HG02870 (cell line): Measurements from ENCODE around the gene TMEM221.

Experiments used
- ATAC-seq: cut with Tn5 transposase; IDR thresholded peaks from one replicate; pipeline ENCODE4 v1.9.1; 2021; ENCODE audit warnings: mild to moderate bottlenecking, moderate library complexity; ENCODE audit not compliant: unreplicated experiment

The TMEM221 gene

DNA sequence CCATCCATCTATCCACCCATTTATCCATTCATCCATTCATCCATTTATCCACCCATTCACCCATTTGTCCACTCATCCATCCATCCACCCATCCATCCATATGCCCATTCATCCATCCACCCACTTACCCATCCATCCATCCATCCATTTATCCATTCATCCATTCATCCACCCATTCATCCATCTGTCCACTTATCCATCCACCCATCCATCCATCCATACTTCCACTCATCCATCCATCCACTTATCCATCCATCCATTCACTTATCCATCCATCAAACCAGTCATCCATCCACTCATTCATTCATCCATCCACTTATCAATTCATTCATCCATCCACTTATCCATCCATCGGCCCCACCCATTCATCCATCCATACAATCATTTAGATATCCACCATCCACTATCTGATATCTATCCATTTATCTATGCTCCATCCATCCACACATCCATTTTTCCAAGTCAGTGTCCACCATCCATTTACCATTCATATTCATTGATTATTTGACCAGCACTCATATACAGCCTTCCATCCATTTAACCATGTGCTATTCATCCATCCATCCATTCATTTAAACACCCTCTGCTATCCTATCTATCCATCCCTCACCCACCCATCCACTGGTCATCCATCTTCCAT lies 2.8 kb downstream of the TMEM221 start:
- ATAC-seq: no peak

DNA sequence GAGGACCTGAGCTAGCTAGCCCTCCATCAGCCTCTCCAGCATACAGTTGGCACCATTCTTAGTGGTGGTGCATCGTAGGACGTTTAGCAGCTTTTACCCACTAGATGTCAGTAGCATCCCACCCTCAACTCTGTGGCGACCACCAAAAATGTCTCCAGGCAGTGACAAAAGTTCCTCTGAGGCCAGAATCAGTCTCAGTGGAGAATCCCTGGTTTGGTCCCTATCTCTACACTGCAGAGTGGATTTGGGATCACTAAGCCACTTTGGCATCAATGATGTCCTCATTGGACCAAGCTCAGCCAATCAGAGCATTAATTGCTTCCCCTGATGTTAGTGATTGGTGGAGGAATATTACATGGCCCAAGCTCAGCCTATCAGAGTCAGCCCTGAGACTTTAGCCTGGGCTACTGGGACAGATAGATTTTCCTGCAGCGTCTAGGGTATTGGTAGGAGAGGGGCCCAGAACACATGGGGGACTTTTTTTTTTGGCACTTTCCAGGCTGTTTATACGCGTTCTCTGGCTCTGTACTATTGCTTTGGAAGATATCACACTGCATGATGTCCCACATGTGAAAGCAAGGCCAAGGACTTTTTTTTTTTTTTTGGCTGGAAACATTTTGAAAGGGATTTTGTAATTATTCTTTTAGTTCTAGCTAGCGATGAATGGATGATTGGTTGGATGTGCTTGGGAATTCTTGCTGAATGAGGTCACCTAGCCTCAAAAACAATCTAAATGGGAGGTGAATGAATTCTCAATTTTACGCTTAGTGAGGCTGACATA lies 7.0 kb downstream of the TMEM221 start:
- no peak for ATAC-seq

DNA sequence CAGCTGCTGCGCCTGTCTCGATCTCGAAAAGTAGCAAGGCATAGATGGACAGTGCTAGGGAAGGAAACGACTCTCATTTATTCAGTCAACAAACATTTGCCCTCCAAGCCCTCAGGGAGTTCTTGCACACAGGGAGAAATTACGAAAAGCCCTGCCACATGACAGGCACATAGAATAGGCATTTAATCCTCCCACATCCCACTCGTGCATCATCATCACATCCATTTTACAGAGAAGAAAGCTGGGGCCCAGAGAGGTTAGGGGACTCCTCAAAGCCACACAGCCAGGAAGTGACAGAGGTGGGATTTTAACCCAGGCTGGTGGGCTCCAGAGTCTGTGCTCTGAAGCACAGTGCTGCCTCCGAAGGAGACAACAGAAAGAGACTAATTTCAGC lies 11.6 kb downstream of the TMEM221 start:
- ATAC-seq: no peak

DNA sequence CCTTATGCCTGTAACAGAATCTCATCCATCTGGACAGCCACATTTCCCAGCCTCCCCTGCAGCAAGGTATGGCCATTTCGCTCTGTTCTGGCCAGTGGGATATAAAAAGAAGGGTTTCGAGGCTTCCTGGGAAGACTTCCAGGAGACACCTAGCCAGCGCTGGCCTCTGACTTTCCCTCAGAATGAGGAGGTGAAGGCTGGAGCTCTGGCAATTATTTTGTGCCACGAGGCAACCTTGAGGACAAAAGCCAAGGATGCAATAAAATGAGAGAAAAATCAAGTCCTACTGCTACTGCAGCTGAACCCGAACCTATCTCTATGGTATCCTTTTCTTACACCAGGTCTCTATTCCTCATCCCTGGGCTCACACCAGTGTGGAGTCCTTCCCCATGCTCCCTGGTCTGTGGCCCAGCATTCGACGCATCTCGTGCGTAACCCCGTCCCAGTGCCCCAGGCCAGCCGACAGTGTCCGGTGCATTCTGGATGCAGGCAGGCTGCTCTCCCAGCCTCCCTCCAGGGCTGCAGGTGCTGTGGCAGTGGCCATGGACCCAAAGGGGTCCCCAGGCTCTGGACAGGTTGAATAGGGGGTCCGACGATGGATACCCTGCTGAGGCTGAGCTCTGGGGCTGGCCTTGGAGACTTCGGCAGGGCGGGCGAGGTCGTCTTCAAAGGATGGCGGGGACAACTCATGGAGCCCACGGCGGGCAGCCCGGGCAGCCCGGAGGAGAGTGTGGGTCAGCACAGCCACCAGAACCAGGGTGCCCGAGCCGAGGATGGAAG lies 12.2 kb downstream of the TMEM221 start:
- ATAC-seq: no peak

DNA sequence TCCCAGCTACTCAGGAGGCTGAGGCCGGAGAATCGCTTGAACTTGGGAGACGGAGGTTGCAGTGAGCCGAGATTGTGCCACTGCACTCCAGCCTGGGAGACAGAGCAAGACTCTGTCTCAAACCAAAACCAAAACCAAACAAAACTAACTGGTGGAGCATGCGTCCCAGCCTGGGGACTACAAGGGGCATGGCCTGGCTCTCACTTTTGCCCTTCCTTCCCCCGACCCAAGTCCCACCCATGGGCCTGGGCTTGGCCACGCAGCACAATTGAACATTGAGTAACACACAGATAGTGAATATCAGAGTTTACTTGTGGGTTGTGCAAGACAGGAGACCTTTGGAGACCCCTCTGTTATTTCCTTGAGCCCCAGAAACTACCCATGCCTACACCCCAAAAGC lies 13.2 kb downstream of the TMEM221 start:
- ATAC-seq: no peak

DNA sequence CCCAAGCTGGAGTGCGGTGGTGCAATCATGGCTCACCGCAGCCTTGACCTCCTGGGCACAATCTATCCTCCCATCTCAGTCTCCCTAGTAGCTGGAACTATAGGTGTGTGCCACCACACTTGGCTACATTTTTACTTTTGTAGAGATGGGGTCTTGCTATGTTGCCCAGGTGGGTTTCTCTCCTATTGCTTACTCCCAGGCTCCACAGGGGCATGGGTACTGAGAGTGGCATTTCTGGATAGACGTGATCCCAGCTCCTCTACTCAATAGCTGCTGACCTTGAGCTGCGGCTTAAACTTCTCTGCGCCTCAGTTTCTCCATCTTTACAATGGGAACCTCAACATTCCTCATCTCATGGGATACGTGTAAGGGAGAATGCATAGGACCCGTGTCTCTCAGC lies 17.1 kb downstream of the TMEM221 start:
- no peak for ATAC-seq

DNA sequence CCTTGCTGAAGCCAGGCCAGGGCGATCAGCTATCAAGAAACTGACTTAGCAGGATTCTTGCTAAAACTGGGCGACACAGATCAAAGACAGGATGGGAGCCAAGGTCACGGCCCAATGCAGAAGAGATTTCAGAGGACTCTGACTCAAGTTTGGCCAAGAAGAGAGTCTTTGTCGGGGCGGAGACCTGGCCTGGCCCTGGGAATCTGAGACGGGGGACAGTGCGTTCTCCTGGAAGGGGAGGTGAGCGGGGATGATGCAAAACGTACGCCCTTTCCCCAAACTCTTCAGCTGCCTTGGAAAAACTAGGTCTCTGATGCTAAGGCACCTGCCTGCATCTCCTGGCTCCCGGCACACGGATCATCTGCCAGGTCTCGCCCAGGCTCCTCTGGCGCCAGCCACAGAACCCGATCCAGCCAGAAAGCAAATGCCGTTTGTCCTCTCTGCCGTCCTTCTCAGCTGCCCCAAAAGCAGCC lies 18.8 kb downstream of the TMEM221 start:
- no peak for ATAC-seq

DNA sequence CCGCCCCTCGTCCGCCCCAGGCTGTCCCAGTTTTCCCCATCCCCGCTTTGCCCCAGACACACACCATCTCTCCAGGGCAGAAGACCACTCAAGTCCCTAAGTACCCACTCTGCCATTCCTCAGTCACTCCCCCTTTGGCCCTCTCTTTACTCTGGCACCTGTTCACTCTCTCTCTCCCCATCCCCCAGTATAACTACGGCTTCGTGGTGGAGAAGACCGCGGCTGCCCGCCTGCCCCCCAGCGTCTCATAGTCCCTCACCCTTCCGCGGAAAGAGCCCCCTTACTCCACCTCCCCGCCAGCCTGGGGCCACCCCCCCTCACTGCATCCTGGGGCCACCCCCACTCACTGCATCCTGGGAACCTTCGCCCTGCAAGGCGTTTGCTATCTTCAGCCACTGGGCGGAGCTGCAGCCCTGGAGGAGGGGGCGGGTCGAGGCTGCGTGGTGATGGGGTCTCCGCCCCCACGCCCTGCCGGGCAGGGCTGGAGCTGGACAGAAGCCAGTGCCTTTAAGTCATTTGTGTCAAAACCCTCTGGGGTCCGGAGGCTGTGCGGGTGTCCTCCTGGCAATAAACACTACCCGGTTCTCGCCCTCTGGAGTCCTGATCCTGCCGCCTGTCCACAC lies 23.6 kb downstream of the TMEM221 start:
- no peak for ATAC-seq

DNA sequence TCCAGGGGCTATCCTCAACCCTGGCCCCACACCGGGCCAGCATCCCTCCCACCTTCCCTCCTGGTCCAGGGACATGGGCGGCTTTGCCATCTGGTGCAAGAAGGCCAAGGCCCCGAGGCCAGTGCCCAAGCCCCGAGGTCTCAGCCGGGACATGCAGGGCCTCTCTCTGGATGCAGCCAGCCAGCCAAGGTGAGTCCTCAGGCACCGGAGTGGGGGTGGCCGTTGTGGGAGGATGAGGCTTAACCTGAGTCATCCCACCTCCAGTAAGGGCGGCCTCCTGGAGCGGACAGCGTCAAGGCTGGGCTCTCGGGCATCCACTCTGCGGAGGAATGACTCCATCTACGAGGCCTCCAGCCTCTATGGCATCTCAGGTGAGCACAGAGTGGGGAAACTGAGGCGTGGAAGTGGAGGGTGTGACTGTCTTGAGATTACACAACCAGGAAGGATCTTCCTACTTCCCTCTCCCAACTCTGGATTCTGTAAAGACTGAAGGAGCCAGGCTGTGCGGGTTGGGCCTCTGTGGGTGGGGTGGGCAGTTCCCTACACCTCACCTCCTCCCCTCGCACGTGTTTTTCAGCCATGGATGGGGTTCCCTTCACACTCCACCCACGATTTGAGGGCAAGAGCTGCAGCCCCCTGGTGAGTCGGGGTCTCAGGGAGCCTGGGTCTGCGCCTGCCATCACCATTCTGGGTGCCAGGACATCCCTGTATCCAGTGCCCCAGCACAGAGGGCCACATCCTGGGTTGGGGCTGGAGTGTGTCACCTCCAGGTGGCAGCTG lies 24.8 kb downstream of the TMEM221 start:
- ATAC-seq: no peak

DNA sequence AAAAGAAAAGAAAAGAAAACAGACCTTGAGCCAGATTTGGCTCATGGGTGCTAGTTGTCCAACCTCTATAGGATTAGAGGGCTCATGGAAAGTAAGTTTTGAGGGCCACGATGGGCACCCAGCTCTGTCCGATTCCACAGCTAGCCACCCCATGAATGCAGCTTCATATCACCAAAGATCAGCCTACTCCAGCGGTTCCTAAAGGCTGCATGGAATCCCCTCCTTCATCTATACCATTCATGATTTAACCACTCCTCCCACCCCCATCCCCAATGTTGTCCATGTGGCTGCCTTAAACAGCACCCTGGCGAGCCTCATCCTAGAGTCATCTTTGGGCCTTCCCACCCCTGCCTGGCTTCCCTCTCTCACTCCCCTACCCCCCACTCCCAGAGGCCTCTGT lies 26.5 kb downstream of the TMEM221 start:
- ATAC-seq: no peak

DNA sequence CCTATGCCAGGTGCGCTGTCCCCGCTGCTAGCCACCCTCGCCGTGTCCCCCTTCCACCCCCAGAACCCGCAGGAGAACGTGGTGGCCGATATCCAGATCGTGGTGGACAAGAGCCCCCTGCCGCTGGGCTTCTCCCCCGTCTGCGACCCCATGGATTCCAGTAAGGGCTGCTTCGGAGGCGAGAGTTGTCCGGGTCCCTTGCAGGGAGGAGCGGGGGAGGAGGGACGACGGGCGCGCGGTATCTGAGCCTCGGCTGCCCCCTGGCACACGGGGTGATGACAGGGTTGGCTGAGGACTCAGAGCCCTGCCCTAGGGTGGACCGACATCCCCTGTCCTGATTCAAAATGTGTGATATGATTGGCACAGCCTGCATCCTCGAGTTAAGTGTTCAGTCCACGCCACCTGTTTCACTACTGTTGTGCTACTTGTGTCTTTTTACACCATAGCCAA lies 28.0 kb downstream of the TMEM221 start:
- no peak for ATAC-seq

DNA sequence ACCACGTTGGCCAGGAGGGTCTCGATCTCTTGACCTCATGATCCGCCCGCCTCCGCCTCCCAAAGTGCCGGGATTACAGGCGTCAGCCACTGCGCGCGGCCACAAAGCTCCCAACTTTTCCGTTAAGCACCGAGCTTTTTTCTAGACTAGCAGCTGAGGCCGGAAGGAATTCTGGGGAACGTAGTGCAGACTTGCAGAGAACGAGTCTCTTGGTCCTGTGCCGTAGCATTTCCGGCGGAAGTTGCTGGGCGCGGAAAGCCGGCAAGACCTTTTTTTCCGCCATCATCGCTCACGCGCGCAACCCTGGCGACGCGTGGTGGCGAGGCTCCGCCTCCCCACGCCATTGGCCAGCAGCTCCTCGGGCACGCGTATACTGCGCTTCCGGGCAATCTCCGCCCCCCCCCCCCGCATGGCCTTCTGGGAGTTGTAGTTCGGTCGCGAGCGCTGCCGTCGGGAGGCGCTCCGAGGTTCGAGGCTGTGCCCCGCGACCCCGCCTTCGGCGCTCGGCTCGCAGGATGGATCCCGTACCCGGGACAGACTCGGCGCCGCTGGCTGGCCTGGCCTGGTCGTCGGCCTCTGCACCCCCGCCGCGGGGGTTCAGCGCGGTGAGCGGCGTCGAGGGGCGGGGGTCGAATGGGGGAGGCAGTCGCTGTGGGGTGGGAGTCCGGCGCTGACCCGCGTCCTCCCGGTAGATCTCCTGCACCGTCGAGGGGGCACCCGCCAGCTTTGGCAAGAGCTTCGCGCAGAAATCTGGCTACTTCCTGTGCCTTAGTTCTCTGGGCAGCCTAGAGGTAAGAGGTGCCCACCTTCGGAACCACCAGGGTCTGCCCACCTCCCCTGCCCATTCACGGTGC lies 28.6 kb downstream of the TMEM221 start, which contains the start of gene MVB12A:
TSS of gene MVB12A (plus strand) at position 427 of the 854 bp plus-strand sequence. CDS start at position 516, 89 bp downstream.
- ATAC-seq: peak; percentile 88

DNA sequence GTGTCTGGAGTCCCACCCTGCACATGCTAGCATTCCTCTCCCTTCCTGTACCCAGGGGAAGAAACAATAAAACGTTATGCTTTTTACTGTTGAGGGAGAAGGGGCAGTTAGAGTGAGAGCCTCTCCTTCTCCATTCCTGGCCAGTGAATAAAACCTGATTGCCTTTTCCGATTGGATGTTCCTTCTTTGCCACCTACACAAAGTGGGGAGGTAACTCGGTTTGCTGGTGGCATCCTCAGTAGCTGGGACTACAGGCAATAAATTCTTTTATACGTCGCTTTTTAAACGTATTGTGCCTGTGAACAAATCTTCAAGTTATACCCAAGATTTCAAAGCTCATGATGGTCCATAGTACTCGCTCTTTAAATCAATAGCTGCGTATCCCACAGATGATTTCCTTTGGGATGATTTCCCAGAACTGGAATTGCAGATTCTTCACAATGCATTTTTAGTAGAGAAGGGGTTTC lies 29.3 kb downstream of the TMEM221 start:
- ATAC-seq: no peak

DNA sequence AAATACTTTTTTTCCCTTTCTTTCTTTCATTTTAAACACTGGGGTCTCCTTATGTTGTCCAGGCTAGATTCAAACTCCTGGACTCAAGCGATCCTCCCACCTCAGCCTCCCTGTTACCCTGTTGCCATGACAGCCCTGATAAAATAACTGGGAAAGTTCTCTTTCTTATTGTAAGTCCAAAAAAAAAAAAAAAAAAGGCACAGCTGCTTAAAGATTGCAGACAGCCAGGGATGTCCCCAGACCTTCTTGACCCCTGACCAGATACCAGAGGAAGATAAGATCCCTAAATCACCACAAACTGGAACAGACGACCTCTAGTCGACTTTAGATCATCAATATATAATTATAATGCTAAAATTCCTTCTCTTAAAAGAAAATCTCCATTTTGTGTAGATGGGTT lies 29.8 kb downstream of the TMEM221 start:
- no peak for ATAC-seq

DNA sequence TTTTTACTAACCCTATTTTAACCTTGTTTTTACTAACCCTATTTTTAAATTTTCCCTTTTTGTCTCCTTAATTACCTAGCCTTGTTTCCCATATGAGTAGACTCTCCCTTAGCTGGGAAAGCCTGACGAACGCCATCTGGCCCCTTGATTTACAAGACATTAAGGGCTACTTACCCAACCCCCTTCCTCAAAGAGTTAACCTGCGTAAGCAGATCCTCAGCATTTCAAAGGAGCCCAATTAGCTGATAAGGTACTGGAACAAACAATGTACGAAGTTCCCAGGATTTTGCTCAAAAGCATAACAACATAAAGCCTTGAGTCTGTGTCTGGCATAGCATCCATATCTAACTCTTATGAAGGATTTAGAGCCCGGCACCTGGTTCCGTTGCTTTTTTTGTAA lies 33.3 kb downstream of the TMEM221 start:
- ATAC-seq: no peak

DNA sequence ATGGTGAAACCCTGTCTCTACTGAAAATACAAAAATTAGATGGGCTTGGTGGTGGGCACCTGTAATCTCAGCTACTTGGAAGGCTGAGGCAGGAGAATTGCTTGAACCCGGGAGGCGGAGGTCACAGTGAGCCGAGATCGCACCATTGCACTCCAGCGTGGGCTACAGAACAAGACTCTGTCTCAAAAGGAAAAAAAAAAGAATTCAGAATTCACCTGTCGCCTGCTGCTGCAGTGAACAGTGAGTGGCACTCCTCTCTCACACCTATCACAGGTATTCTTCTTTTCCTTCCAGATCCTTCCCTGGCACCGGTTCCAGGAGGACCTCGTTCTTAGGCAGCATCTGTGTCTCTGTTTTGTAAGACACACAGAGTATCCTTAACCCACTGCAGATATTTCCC lies 34.4 kb downstream of the TMEM221 start:
- ATAC-seq: no peak

DNA sequence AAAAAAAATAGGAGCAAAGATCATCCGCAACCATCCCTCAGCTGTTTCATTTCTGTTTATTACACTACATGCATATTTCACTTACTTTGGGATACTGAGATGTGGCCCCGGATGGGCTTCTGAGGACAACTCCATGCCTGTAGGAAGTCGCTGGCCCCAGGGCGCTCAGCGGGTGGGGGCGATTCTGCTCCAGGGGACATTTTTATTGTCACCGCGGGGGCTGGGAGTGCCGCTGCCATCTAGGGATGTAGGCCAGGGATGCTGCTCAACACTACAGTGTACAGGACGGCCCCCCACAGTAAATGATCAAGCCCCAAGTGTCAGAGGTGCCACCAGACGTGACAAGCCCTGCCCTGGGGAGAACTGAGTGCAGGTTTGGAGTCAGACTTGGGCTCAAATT lies 36.7 kb downstream of the TMEM221 start:
- ATAC-seq: no peak

DNA sequence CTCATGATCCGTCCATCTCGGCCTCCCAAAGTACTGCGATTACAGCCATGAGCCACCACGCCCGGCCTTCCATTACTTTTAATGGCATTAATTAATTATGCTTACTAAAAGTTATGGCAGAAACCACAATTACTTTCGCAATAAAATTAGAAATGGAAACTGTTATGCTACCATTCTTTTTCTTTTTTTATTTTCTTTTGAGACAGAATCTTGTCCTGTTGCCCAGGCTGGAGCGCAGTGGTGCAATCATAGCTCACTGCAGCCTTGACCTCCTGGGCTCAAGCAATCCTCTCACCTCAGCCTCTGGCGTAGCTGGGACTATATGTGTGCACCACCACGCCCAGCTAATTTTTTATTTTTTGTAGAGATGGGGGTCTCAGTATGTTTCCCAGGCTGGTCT lies 38.5 kb downstream of the TMEM221 start:
- ATAC-seq: no peak

DNA sequence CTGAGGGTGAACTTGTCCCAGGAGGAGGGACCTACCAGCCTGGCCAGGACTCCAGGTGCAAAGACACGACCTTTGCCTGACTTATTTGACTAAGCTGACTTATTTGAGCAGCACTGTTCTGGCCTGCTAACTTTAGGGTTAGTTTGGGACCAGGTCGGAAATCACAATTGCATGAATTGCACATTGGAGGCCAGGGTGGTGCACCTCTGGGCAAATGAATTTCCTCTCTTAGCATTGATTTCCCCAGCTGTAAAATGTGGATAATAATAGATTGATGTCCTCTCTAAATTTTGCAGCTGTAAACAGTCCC lies 41.6 kb downstream of the TMEM221 start:
- no peak for ATAC-seq
